ENCODE measurements around the gene KCNN2. TPM values are rescaled to one million over a fixed set of nuclear protein-coding genes. Genes with fewer than 3 reads are reported as not detected.

The KCNN2 gene
- total RNA-seq, 1 experiment from 2014 or later, result not detected

GRCh38 chr5:114362197-114362976, 517 bp downstream of the KCNN2 start:
- peak; percentile 6 for DNase-seq (ENCODE audit: low read depth)

GRCh38 chr5:114362977-114363761, 1.3 kb downstream of the KCNN2 start:
- DNase-seq (ENCODE audit: low read depth), result no peak

GRCh38 chr5:114363837-114364236, 2.0 kb downstream of the KCNN2 start:
- no peak for DNase-seq (ENCODE audit: low read depth)

DNA sequence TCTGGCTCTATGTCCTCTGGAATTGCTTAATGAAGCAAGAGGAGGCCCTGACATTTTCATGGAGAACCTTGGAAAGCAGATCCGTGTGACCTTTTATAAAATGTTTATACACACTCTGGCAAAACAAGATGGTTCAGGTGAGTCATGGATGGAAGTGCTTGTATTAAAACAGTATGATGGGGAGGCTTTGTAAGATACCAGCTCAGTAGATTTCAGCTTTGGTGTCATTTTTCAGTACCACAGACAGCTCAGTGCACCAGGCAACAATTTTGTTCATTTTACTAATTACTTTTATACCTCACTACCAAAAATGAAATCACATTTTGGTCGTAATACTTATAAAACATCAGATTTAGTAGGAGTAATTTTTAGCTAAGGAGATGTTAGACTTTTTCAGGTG, 5.2 kb downstream of the KCNN2 start:
- DNase-seq (ENCODE audit: low read depth), result peak; percentile 10

DNA sequence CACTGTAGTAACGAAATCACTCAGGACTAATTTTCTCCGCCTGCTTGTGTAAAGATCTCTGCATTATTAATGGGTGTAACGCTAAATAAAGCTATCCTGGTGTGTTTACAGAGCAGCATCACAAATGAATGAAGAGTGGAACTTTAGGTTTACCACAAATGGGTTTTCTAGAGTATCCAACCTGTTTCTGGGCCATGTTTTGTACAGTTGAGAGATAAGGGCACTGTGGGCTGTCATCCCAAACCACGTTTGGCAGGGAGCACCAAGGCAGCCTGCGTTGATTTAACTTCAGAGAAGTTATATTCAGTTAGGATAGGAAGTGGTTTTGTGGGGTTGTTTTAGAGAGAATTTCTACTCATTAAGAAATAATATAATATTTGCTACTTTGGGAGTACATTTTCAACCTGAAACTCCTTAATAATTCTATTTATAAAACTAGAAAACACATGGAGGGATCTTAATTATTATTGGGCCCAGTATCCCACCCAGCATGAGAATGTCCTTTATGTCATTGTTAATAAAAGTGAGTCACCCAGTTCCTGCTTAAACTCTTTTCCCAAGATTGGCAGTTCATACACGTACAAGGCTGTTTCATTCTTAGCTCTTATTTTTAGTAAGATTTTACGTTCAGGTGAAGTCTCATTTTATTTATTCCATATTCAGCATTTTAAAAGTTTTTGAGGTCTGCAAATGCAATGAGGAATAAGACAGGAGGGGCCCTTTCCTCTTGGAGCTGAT, 8.0 kb downstream of the KCNN2 start:
- DNase-seq (ENCODE audit: low read depth), result no peak

DNA sequence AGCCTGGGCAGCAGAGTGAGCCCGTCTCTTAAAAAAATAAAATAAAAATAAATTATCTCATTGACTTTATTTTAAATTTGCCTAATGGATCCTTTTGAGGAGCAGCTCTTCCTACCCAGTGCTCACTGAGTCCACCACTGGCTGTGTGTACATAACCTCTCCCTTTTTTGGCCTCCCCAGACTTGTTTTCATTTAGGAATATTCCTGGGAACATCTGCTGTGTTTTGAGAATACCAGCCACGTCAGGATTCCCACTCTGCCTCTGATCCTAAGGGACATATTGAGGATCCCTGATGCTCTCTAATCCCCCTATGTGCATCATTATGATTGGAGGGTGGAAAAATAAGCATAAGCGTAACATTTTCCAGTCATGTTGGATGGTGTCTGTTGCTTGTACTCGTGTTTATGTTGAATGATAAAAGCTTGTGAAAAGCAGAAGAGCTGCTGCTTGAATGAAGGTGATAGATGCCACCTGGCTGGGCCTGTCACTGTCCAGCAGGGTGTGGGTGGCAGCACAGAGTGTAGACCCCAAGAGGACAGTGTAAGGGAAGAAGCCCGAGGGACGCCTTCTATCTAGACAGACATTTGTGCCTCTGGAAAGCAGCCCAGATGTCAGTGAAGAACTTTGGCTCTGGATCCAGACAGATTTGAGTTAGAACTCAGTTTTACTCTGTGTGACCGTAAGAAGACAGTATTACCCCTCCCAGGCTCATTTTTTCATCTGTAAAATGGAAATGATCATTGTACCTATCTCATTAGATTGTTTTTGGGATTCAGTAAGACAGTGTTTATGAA, 15.4 kb downstream of the KCNN2 start:
- no peak for DNase-seq (ENCODE audit: low read depth)

GRCh38 chr5:114377946-114378345, 16.1 kb downstream of the KCNN2 start:
- no peak for DNase-seq (ENCODE audit: low read depth)

- no peak for DNase-seq (ENCODE audit: low read depth)
Measured at GRCh38 chr5:114380721-114381120, 18.9 kb downstream of the KCNN2 start.

GRCh38 chr5:114387433-114387832, 25.6 kb downstream of the KCNN2 start:
- DNase-seq (ENCODE audit: low read depth), result no peak

GRCh38 chr5:114390431-114390830, 28.6 kb downstream of the KCNN2 start:
- DNase-seq (ENCODE audit: low read depth), result no peak

DNA sequence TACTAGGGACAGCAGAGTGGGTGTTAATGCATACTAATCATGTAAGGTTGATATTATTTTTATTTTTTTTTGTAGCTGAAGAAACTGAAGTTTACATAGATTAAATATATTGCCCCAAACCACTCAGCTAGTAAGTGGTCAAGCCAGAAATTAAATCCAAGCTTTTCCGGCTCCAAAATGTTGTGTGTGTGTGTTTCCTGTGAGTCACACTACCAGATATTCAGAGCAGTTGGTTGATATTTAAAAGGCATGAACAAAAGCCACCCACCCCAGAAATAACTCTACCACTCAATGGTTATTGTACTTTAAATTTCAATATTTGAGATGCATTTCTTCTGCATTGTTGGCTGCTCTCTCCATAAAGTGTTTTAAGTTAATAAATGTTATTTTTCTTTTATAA, 29.5 kb downstream of the KCNN2 start:
- DNase-seq (ENCODE audit: low read depth), result peak; percentile 73

DNA sequence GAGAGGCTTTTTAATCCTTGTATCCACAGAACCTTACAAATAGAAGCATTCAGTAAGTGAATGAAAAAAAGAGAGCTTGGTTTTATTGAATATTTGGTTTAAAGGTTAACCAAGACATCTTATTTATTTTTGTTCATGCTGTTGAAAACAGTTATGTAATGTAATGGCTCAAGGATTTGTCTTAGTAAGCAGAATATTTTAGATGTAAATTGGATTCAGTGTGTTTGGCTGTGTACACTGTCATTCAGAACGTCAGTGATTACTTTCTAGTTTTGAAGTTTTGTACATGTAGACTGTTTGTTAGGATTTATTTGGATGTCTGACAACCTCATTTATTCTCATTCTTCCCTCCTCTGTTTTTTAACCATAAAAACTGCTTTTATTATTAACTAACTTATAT, 31.3 kb downstream of the KCNN2 start:
- no peak for DNase-seq (ENCODE audit: low read depth)

DNA sequence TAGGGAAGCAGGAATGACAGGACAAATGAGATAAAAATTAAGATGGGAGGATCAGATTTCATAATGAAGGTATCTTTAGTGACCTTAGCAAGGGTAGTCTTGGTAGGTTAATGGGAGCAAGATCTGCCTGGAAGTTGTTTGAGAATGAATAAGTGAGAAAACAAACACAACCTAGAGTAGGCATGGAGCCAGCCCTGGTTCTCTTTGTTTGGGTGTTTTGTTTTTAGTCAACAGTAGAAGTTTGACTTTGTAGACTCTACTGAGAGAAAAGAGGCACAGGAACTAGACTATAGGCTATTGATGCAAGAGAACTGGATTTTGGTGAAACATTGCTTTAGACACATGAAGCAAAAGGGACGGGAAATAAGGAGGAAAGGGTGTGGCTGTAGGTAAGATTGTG, 40.3 kb downstream of the KCNN2 start:
- DNase-seq (ENCODE audit: low read depth), result no peak

GRCh38 chr5:114407783-114408182, 45.9 kb downstream of the KCNN2 start:
- no peak for DNase-seq (ENCODE audit: low read depth)

DNA sequence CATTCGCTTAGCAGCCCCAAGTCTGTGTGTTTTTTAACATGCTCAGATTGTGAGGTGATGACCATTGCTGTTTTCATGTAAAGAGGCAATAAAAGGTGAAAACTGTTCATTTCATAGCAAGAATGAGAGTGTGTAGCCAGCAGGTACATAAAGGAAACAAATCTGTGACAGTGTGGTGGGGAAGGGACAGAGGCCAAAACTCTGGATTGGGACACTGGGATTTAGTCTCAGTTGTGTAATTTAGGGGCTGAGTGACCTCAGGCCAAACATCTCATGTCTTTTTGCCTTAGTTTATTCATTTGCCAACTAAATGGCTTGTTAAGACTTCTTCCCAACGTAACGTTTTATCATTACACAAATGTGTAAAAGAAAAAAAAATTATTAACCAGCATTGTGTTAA, 47.0 kb downstream of the KCNN2 start:
- no peak for DNase-seq (ENCODE audit: low read depth)

- no peak for DNase-seq (ENCODE audit: low read depth)
Measured at GRCh38 chr5:114411380-114411931, 49.6 kb downstream of the KCNN2 start.

DNA sequence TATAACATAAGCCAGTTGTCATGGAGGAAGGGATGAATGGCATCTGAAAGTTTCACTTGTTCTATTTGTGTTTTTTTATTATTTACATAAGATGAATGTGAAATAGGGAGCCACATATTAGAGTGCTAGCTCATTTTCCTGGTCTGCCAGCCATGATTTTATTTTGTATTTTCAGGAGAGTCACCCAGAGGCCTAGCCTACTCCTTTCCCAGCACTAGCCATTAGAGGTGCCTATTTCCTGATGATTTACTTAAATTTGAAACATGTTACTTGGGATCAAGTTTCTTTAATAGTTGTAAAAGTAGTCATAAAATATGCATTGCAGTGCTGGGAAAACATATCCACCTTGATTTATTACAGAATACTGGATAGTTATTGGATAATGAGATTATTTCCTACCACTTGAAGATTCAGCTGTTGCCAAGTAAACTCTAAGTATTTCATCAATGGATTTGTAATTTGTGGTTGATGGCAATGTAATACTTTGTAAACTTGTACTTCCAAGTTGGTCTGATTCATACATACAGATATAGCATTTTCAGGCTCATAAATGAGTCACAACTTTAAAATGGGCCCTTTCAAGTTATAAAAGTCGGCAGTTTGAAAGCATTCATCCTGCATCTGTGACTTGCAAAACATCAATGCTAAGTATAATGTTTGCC, 50.8 kb downstream of the KCNN2 start:
- DNase-seq (ENCODE audit: low read depth), result peak; percentile 77

DNA sequence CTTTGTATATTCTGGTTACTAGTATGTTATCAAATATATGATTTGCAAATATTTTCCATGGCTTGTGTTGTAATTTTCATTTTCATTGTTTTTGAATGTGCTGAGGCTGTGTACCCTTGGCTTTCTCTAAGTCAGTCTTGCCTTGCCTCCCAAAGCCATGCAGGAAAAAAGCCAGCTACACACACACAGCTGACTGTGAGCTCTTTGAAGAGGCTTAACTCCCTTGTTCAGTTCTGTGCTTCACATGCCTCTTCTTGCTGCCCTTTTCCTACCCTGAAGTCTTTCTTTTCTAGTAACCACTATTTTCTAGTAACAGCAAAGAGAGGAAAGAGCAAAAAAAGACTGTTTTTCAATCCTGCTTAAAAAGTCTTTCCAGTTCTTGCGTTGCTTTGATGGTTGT, 53.9 kb downstream of the KCNN2 start:
- DNase-seq (ENCODE audit: low read depth), result no peak

GRCh38 chr5:114416254-114416653, 54.4 kb downstream of the KCNN2 start:
- DNase-seq (ENCODE audit: low read depth), result no peak

DNA sequence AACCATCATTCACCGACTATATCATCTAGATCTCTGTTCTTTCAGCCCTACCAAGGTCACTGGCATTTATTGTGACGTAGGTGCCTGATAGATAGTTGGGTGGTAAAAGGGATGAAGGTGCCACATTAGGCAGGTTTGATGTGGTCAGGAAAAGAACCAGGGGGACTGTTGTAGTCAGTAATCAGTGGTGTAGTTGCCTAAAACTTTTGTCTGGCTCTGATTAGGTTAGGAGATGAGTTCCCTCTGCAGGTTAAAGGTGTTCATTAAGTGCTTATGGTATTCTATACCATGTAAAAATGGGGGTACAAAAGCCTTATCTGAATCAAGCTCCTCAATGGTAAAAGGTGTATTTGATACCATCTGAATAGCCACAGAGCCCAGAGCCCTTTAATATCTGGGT, 55.6 kb downstream of the KCNN2 start:
- DNase-seq (ENCODE audit: low read depth), result no peak
